Measurements from ENCODE around the gene TBXAS1.

Gene TBXAS1

GRCh38 chr7:140049339-140050024 is 220.4 kb downstream of the TBXAS1 start:
- no peak for DNase-seq (ENCODE audit: low spot score)

- no peak for DNase-seq (ENCODE audit: low spot score)
These were observed 221.0 kb downstream of the TBXAS1 start for GRCh38 chr7:140050100-140050499.

- DNase-seq (ENCODE audit: low spot score), result no peak
These were observed 222.8 kb downstream of the TBXAS1 start for GRCh38 chr7:140051820-140052219.

GRCh38 chr7:140053812-140054539 is 224.9 kb downstream of the TBXAS1 start:
- no peak for DNase-seq (ENCODE audit: low spot score)

GRCh38 chr7:140054751-140055150 is 225.7 kb downstream of the TBXAS1 start:
- DNase-seq (ENCODE audit: low spot score), result no peak

- no peak for DNase-seq (ENCODE audit: low spot score)
These were observed 226.8 kb downstream of the TBXAS1 start for GRCh38 chr7:140055833-140056232.

- no peak for DNase-seq (ENCODE audit: low spot score)
These were observed 227.5 kb downstream of the TBXAS1 start for GRCh38 chr7:140056431-140057142.

- DNase-seq (ENCODE audit: low spot score), result no peak
These were observed 228.1 kb downstream of the TBXAS1 start for GRCh38 chr7:140057143-140057535.

GRCh38 chr7:140058517-140058916 is 229.5 kb downstream of the TBXAS1 start:
- no peak for DNase-seq (ENCODE audit: low spot score)

GRCh38 chr7:140059273-140060242 is 230.5 kb downstream of the TBXAS1 start:
- no peak for DNase-seq (ENCODE audit: low spot score)

- no peak for DNase-seq (ENCODE audit: low spot score)
These were observed 231.2 kb downstream of the TBXAS1 start for GRCh38 chr7:140060243-140060630.

GRCh38 chr7:140060788-140061606 is 231.9 kb downstream of the TBXAS1 start:
- no peak for DNase-seq (ENCODE audit: low spot score)

GRCh38 chr7:140061607-140061930 is 232.5 kb downstream of the TBXAS1 start:
- DNase-seq (ENCODE audit: low spot score), result no peak

GRCh38 chr7:140062118-140062527 is 233.1 kb downstream of the TBXAS1 start:
- DNase-seq (ENCODE audit: low spot score), result no peak

- peak; percentile 73 for DNase-seq (ENCODE audit: low spot score)
These were observed 233.7 kb downstream of the TBXAS1 start, which contains the start of gene PARP12 for GRCh38 chr7:140062528-140063299. PARP12 (minus strand) TSS chr7:140062951; CDS start chr7:140062847, 104 bp downstream.

GRCh38 chr7:140067052-140067451 is 238.0 kb downstream of the TBXAS1 start:
- no peak for DNase-seq (ENCODE audit: low spot score)

- no peak for DNase-seq (ENCODE audit: low spot score)
These were observed 239.0 kb downstream of the TBXAS1 start for GRCh38 chr7:140068033-140068432.

- no peak for DNase-seq (ENCODE audit: low spot score)
These were observed 240.4 kb downstream of the TBXAS1 start for GRCh38 chr7:140069298-140069949.

Measured in iPS-NIHi11 (cell line).